Measurements from ENCODE around the gene C5orf24. TPM values are rescaled to one million over a fixed set of nuclear protein-coding genes. Genes with fewer than 3 reads are reported as not detected.

C5orf24 gene
- total and polyA plus RNA-seq, 7 donors, result 16.0 to 31.4 (median 25.7) TPM

DNA sequence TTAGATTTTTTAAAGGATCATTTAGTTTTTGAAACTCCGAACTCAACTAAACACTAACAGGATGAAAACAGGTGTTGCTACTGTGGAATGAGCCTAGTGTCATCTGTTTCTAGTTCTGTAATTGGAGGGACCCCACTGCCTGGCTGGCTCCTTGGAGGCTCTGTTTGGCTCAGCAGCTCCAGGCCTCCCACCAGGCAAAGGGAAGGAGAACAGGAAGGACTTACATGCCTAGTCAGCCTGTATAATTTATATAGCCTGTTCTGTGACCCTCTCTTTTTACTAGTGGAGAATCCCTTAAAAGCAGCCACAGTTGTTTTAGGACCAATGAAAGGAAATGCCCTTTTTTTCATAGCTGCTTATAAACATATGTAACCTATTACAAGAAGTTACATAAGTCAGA, 21.1 kb upstream of the C5orf24 start:
- H3K27me3 ChIP-seq (ENCODE audit: insufficient read depth in 3 of 3, low read length in 2 of 3), result no peaks in the 10 kb centered on the region
- intact Hi-C loops (cut with DNase I), result no loop called here
- H3K27ac ChIP-seq, result no peak overlapping the region
- H3K4me1 ChIP-seq, result no peaks in the 10 kb centered on the region
- ATAC-seq (no peak), DNase-seq (no peak)
- H3K4me3 ChIP-seq, result no peak overlapping the region
- TF ChIP-seq, protein P1, sequence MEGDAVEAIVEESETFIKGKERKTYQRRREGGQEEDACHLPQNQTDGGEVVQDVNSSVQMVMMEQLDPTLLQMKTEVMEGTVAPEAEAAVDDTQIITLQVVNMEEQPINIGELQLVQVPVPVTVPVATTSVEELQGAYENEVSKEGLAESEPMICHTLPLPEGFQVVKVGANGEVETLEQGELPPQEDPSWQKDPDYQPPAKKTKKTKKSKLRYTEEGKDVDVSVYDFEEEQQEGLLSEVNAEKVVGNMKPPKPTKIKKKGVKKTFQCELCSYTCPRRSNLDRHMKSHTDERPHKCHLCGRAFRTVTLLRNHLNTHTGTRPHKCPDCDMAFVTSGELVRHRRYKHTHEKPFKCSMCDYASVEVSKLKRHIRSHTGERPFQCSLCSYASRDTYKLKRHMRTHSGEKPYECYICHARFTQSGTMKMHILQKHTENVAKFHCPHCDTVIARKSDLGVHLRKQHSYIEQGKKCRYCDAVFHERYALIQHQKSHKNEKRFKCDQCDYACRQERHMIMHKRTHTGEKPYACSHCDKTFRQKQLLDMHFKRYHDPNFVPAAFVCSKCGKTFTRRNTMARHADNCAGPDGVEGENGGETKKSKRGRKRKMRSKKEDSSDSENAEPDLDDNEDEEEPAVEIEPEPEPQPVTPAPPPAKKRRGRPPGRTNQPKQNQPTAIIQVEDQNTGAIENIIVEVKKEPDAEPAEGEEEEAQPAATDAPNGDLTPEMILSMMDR (IDR thresholded peaks at IDR 0.05), result no peak
- 97 to 100% (median 97%) methylated on average over 1 of the region's 1 CpG for WGBS, 3 donors
- H3K36me3 ChIP-seq (ENCODE audit: insufficient read depth in 1 of 2, low read depth in 1 of 2), result peaks cover 8 to 100% of the 10 kb centered on the region in 2 donors
- H3K9me3 ChIP-seq, result no peaks in the 10 kb centered on the region

DNA sequence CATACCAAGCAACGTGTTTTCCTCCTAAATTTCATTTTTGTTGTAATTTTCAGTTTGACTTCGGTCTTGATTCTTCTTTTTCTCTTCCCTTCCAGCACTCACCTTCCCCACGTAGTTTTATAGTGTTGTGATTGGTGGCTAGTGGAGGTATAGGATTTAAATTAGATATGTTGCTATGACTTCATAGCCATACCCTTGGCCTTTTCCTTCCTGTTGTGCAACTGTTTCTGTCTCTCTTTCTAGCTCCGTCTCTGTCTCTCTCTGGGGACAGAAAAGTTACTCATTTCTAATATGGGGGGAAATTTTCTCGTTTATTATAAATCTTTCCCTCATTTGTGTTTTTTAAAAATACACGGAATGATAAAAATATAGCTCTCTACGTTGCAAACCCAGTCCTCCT, 20.6 kb upstream of the C5orf24 start:
- peaks cover 5 to 96% of the 10 kb centered on the region in 2 donors for H3K36me3 ChIP-seq (ENCODE audit: insufficient read depth in 1 of 2, low read depth in 1 of 2)
- no peaks in the 10 kb centered on the region for H3K4me1 ChIP-seq
- no peak for ATAC-seq
- TF ChIP-seq, protein P1 (IDR thresholded peaks at IDR 0.05), result no peak
- no peaks in the 10 kb centered on the region for H3K27me3 ChIP-seq (ENCODE audit: insufficient read depth in 3 of 3, low read length in 2 of 3)
- intact Hi-C loops (cut with DNase I), result no loop called here
- no peak for DNase-seq
- no peak overlapping the region for H3K27ac ChIP-seq
- no peaks in the 10 kb centered on the region for H3K9me3 ChIP-seq
- no peak overlapping the region for H3K4me3 ChIP-seq
- WGBS, 3 donors, result 89 to 93% (median 91%) methylated on average over 7 of the region's 7 CpGs

DNA sequence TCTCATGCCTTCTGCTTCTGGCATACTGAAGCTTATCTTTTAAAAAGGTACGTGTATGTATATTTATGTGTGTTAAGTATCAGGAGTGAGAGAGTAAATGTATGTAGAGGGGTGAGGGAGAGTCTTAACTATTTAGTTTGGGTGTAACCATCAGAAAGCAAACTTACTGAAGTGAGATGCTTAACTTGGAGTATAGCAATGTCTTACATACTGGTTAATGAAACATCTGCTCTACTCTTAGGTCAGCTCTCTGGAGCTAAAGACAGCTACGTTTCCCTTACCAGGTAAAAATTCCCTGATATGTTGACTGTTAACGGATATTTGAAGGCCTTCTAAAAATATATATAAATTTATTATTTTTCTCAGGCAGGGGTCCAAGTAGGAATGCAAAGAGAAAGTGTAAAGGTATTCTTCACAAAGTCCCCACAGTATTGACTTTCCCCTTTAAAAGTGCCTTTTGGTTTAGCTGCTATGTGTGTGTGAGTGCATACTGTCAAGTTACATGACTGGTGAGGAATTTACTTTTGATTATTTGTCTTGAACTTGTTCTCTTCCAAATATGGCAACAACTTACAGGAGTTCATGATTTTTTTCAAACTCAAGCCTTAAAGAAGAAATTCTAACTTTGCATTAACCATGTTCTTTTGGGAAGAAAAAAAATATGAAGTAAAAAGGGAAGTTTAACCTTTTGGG, 12.3 kb upstream of the C5orf24 start:
- no peak overlapping the region for H3K4me3 ChIP-seq
- ATAC-seq, result no peak
- TF ChIP-seq, protein P1 (IDR thresholded peaks at IDR 0.05), result no peak
- no peak overlapping the region for H3K27ac ChIP-seq
- H3K27me3 ChIP-seq (ENCODE audit: insufficient read depth in 3 of 3, low read length in 2 of 3), result no peaks in the 10 kb centered on the region
- H3K4me1 ChIP-seq, result no peaks in the 10 kb centered on the region
- WGBS, 3 donors, result 77 to 94% (median 86%) methylated on average over 3 of the region's 3 CpGs
- intact Hi-C loops (cut with DNase I), result no loop called here
- no peak for DNase-seq
- H3K36me3 ChIP-seq (ENCODE audit: insufficient read depth in 1 of 2, low read depth in 1 of 2), result peaks cover 0 to 68% of the 10 kb centered on the region in 2 donors
- H3K9me3 ChIP-seq, result no peaks in the 10 kb centered on the region

DNA sequence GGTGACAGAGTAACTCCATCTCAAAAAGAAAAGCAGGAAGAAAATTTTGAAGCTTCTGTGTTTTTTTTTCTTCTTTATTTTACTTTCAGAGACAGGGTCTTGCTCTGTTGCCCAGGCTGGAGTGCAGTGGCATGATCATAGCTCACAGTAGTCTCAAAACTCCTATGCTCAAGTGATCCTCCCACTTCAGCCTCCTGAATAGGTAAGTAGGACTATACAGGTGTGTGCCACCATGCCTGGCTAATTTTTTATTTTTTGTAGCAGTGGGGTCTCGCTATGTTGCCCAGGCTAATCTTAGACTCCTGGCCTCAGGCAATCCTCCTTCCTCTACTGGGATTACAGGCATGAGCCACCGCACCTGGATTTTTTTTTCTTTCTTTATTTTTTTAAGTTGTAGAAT, 10.1 kb upstream of the C5orf24 start:
- WGBS, 3 donors, result 96 to 100% (median 98%) methylated on average over 2 of the region's 2 CpGs
- no peaks in the 10 kb centered on the region for H3K9me3 ChIP-seq
- H3K36me3 ChIP-seq (ENCODE audit: insufficient read depth in 1 of 2, low read depth in 1 of 2), result peaks cover 0 to 71% of the 10 kb centered on the region in 2 donors
- intact Hi-C loops (cut with DNase I), result no loop called here
- DNase-seq (no peak), ATAC-seq (no peak)
- no peak overlapping the region for H3K4me3 ChIP-seq
- TF ChIP-seq, protein P1 (IDR thresholded peaks at IDR 0.05), result no peak
- no peaks in the 10 kb centered on the region for H3K27me3 ChIP-seq (ENCODE audit: insufficient read depth in 3 of 3, low read length in 2 of 3)
- H3K4me1 ChIP-seq, result no peaks in the 10 kb centered on the region
- H3K27ac ChIP-seq, result no peak overlapping the region
